ENCODE results near the gene NPPC. TPM values are rescaled to one million over a fixed set of nuclear protein-coding genes. Genes with fewer than 3 reads are reported as not detected.
"Not testable (repeated sequence)": the region's sequence is repeated elsewhere in the genome, so short reads cannot be mapped to it uniquely, and the experiment has no call there.

NPPC gene
- total RNA-seq, 1 donor from 2014 or later = 16.5 TPM

DNA sequence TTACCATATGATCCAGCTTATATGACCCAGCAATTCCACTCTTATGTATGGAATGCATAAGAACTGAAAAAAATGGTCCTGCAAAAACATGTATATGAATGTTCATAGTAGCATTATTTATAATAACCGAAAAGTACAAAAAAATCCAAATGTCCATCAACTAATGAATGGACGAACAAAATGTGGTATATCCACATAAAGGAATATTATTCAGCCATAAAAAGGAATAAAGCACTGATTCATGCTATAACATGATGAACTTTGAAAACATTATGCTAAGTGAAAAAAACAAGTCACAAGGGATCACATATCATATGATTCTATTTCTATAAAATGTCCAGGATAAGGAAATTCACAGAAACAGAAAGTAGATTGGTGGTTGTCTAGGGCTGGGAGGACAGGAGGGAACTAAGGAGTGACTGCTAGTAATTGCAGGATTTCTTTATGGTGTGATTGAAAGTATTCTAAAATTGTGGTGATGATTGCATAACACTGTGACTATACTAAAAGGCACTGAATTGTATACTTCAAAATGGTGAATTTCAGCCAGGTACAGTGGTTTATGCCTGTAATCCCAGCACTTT is 25.3 kb upstream of the NPPC start:
- Mint-ChIP-seq H3K27me3 (ENCODE audit: low read depth) (no peaks in the 10 kb centered on the region), H3K36me3 (ENCODE audit: low read depth) (no peaks in the 10 kb centered on the region), H3K4me1 (peaks cover 8% of the 10 kb centered on the region), H3K4me3 (no peak overlapping the region), H3K9me3 (peaks cover 9% of the 10 kb centered on the region), H3K27ac (ENCODE audit: unreplicated experiment) (no peak overlapping the region)
- TF ChIP-seq, protein P1, sequence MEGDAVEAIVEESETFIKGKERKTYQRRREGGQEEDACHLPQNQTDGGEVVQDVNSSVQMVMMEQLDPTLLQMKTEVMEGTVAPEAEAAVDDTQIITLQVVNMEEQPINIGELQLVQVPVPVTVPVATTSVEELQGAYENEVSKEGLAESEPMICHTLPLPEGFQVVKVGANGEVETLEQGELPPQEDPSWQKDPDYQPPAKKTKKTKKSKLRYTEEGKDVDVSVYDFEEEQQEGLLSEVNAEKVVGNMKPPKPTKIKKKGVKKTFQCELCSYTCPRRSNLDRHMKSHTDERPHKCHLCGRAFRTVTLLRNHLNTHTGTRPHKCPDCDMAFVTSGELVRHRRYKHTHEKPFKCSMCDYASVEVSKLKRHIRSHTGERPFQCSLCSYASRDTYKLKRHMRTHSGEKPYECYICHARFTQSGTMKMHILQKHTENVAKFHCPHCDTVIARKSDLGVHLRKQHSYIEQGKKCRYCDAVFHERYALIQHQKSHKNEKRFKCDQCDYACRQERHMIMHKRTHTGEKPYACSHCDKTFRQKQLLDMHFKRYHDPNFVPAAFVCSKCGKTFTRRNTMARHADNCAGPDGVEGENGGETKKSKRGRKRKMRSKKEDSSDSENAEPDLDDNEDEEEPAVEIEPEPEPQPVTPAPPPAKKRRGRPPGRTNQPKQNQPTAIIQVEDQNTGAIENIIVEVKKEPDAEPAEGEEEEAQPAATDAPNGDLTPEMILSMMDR (conservative IDR thresholded peaks at IDR 0.05) = no peak
- no peak for DNase-seq (ENCODE audit: low read depth, low spot score)

DNA sequence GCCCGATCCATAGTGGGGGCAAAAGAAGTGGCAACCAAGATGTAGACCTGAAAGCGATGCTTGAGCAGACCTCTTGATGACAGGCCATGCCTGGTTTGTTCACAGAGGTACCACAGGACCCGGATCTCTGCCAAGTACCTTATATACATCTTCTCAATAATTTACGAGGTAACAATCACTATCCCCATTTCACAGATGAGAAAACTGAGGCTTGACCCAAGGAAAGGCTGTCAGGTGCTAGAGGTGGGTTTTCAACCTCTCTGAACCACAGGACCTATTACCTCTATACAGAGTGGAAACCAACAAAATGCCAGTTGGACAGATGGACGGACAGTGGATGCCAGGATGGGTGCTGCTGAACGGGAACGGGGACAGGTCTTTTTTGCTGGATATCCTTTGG is 21.5 kb upstream of the NPPC start:
- H3K27ac Mint-ChIP-seq (ENCODE audit: unreplicated experiment) = no peak overlapping the region
- no peak for DNase-seq (ENCODE audit: low read depth, low spot score)
- no peaks in the 10 kb centered on the region for H3K27me3 Mint-ChIP-seq (ENCODE audit: low read depth)
- H3K4me3 Mint-ChIP-seq = no peak overlapping the region
- TF ChIP-seq, protein P1 (conservative IDR thresholded peaks at IDR 0.05) = no peak
- H3K4me1 Mint-ChIP-seq = no peaks in the 10 kb centered on the region
- H3K36me3 Mint-ChIP-seq (ENCODE audit: low read depth) = no peaks in the 10 kb centered on the region
- H3K9me3 Mint-ChIP-seq = peaks cover 9% of the 10 kb centered on the region

DNA sequence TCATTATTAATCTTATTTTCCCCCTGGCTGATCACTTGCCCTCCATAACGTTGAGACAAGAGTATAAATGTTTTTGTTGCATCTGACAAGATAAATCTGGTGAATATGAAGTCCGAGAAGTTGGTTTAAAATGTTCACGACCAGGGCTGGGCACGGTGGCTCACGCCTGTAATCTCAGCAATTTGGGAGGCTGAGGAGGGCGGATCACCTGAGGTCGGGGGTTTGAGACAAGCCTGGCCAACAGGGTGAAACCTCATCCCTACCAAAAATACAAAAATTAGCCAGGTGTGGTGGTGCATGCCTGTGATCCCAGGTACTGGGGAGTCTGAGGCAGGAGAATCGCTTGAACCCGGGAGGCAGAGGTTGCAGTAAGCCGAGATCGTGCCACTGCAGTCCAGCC is 20.9 kb upstream of the NPPC start:
- not testable (repeated sequence) for H3K27ac Mint-ChIP-seq (ENCODE audit: unreplicated experiment); H3K4me1 Mint-ChIP-seq; H3K9me3 Mint-ChIP-seq; DNase-seq (ENCODE audit: low read depth, low spot score); H3K4me3 Mint-ChIP-seq; H3K36me3 Mint-ChIP-seq (ENCODE audit: low read depth); H3K27me3 Mint-ChIP-seq (ENCODE audit: low read depth)

DNA sequence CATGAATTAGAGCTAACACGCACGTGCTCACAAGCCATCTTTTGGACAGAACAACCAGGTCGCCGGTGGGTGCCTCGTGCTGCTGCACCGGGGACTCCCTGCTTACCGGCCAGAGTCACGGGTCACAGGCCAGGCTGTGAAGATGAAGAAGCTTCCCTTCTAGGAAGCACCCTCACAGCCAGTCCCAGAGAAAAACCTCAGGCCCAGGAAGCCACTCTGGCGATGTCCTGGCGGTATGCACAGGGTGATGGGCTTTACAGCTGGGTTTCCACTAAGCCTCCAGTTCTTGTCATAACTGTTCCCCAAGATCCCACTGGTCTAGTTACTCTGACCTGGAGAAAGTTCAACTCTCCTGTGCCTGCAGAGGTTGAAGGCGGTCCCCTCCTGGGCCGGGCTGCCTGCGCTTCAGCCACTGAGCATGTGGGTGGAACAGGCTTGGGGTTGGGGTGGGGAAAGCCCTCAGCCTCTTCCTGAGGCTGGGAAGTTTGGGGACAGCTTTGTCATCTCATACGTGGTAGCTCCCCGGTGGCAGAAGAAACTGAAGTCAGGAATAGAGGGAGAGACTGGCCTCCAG is 20.1 kb upstream of the NPPC start:
- no peak for DNase-seq (ENCODE audit: low read depth, low spot score)
- H3K27ac Mint-ChIP-seq (ENCODE audit: unreplicated experiment) = no peak overlapping the region
- H3K4me3 Mint-ChIP-seq = no peak overlapping the region
- TF ChIP-seq, protein P1 (conservative IDR thresholded peaks at IDR 0.05) = no peak
- H3K27me3 Mint-ChIP-seq (ENCODE audit: low read depth) = no peaks in the 10 kb centered on the region
- no peaks in the 10 kb centered on the region for H3K4me1 Mint-ChIP-seq
- no peaks in the 10 kb centered on the region for H3K36me3 Mint-ChIP-seq (ENCODE audit: low read depth)
- peaks cover 5% of the 10 kb centered on the region for H3K9me3 Mint-ChIP-seq

DNA sequence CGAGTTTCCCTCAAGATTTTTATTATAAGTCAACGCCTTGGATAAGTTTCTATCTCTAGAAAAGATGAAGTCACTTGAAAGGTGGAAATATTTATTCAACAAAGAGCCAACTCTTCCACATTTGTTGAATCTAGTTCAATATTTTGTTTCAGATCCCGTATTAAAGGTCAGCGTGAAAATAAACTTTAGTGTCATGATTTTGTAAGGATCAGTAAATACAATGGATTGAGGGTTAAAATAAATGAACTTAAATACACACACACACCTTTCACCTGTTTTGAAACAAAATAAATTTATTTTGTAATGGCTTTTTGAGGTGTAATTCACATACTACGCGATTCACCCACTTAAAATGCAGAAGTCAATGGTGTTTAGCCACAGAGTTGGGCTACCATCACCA is 16.0 kb upstream of the NPPC start:
- H3K27ac Mint-ChIP-seq (ENCODE audit: unreplicated experiment) = no peak overlapping the region
- no peaks in the 10 kb centered on the region for H3K9me3 Mint-ChIP-seq
- TF ChIP-seq, protein P1 (conservative IDR thresholded peaks at IDR 0.05) = no peak
- DNase-seq (ENCODE audit: low read depth, low spot score) = no peak
- no peaks in the 10 kb centered on the region for H3K4me1 Mint-ChIP-seq
- no peaks in the 10 kb centered on the region for H3K36me3 Mint-ChIP-seq (ENCODE audit: low read depth)
- no peak overlapping the region for H3K4me3 Mint-ChIP-seq
- H3K27me3 Mint-ChIP-seq (ENCODE audit: low read depth) = no peaks in the 10 kb centered on the region

DNA sequence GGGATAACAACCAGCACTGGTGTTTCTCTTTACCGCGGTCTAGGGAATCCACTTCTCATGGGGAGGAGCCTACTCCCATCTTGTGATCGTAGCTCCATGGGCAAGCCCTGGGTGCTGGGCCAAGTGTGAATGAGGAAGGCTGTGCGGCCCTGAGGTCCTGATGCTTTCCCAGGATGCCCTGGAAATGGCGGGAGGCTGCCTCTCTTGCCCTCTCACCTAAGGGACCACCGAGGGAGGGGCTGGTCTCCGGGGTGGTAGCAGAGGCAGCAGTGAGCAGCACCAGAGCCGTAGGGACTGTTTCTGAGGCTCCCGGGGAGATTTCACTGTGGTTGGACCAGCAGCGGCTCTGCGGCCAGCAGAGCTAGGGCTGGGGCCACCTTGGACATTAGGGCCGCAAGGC is 15.5 kb upstream of the NPPC start:
- H3K27ac Mint-ChIP-seq (ENCODE audit: unreplicated experiment) = no peak overlapping the region
- TF ChIP-seq, protein P1 (conservative IDR thresholded peaks at IDR 0.05) = no peak
- no peaks in the 10 kb centered on the region for H3K4me1 Mint-ChIP-seq
- no peak for DNase-seq (ENCODE audit: low read depth, low spot score)
- no peaks in the 10 kb centered on the region for H3K27me3 Mint-ChIP-seq (ENCODE audit: low read depth)
- H3K4me3 Mint-ChIP-seq = no peak overlapping the region
- no peaks in the 10 kb centered on the region for H3K36me3 Mint-ChIP-seq (ENCODE audit: low read depth)
- no peaks in the 10 kb centered on the region for H3K9me3 Mint-ChIP-seq
